GM12878 (cell line): ENCODE data around the gene LAMA5. TPM values are rescaled to one million over a fixed set of nuclear protein-coding genes. Genes with fewer than 3 reads are reported as not detected.

Source experiments
- ATAC-seq: fragments of 200-7000 bp; cut with Tn5 transposase; 3 replicates; pipeline ENCODE4 v1.9.1; 2020; ENCODE audit warnings: mild to moderate bottlenecking, moderate library complexity
- BruUV-seq: library from RNA; stranded (reverse); fragments of 400-500 nt; replicated peaks from 2 replicates; lab custom pipeline; 2021; lab: Mats Ljungman, UMichigan
- CTCF ChIA-PET: fragments of 300-600 bp; sonication (Branson Sonifier 250); formaldehyde crosslinking; extraction: SDS; loops from one replicate; lab custom pipeline; 2021; ENCODE audit warnings: inconsistent platforms; lab: Yijun Ruan, JAX
- POLR2A ChIA-PET: fragments of 350-600 bp; formaldehyde crosslinking; extraction: SDS; loops from one replicate; lab custom pipeline; 2021; ENCODE audit warnings: inconsistent platforms; lab: Charles Lee
- RAD21 ChIA-PET: fragments of 300-600 bp; sonication (Branson Sonifier 250); formaldehyde crosslinking; loops from one replicate; lab custom pipeline; 2023; ENCODE audit warnings: antibody characterized with exemption; ENCODE audit not compliant: unreplicated experiment; lab: Charles Lee
- SMC1A ChIA-PET: fragments of 300-600 bp; sonication (Branson Sonifier 250); formaldehyde crosslinking; loops from one replicate; lab custom pipeline; 2023; ENCODE audit not compliant: unreplicated experiment, uncharacterized antibody; lab: Charles Lee
- DNase-seq: peaks from one replicate; pipeline ENCODE4 v3.0.0-alpha.2; 2011; ENCODE audit warnings: low read depth, low spot score
- FAIRE-seq: peaks from 3 replicates; lab custom pipeline; 2011; peaks lifted over from hg19 to GRCh38; lab: Jason Lieb, UNC
- H2AFZ ChIP-seq: 2 replicates; pipeline ENCODE4 v1.6.0; 2011; ENCODE audit warnings: low read depth, low read length, control low read depth; ENCODE audit not compliant: control insufficient read depth
- H3K27ac ChIP-seq: 2 replicates; pipeline ENCODE4 v1.5.1; 2011; ENCODE audit warnings: control low read depth; ENCODE audit not compliant: control insufficient read depth, insufficient read depth
- H3K27me3 ChIP-seq, 2 experiments: replicated peaks in 1 of 2; 2 replicates each; pipeline versions ENCODE4 v1.6.0 to v1.6.1; 2011; ENCODE audit warnings: low read length in 1 of 2; ENCODE audit not compliant: control insufficient read depth in 2 of 2, insufficient read depth in 2 of 2
- H3K36me3 ChIP-seq, 2 experiments: 2 replicates each; pipeline ENCODE4 v1.5.1; 2011; ENCODE audit warnings: low read length in 1 of 2; ENCODE audit not compliant: control insufficient read depth in 2 of 2, insufficient read depth in 2 of 2
- H3K4me1 ChIP-seq: 2 replicates; pipeline ENCODE4 v1.6.1; 2011; ENCODE audit warnings: mild to moderate bottlenecking, low read length, moderate library complexity, mixed read lengths; ENCODE audit not compliant: control insufficient read depth, insufficient read depth
- H3K4me2 ChIP-seq: 2 replicates; pipeline ENCODE4 v1.6.0; 2011; ENCODE audit warnings: control low read depth; ENCODE audit not compliant: control insufficient read depth, insufficient read depth
- H3K4me3 ChIP-seq: fragments of 200-600 bp; sonication (generic); 2 replicates; pipeline ENCODE4 v1.5.1; 2016
- H3K79me2 ChIP-seq: 2 replicates; pipeline ENCODE4 v1.6.0; 2011; ENCODE audit warnings: low read length; ENCODE audit not compliant: control insufficient read depth, insufficient read depth
- H3K9ac ChIP-seq: 2 replicates; pipeline ENCODE4 v1.8.0; 2011; ENCODE audit warnings: low read length, control low read depth, mixed read lengths; ENCODE audit not compliant: control insufficient read depth, insufficient read depth
- H3K9me3 ChIP-seq: replicated peaks from 3 replicates; pipeline ENCODE4 v1.5.1; 2011; ENCODE audit warnings: mild to moderate bottlenecking, low read length; ENCODE audit not compliant: control insufficient read depth, insufficient read depth
- H4K20me1 ChIP-seq: 2 replicates; pipeline ENCODE4 v1.6.0; 2011; ENCODE audit not compliant: control insufficient read depth, insufficient read depth
- ATF7 ChIP-seq: fragments of 450-650 bp; IDR thresholded peaks from 2 replicates; pipeline ENCODE4 v1.6.1; 2016; ENCODE audit warnings: low read depth, mild to moderate bottlenecking
- CBX5 ChIP-seq: sonication (generic); IDR thresholded peaks from 2 replicates; pipeline ENCODE4 v1.6.1; 2016; ENCODE audit warnings: low read depth, moderate library complexity, mild to moderate bottlenecking, inconsistent platforms
- E2F4 ChIP-seq: IDR thresholded peaks from 2 replicates; pipeline ENCODE4 v1.6.1; 2012; ENCODE audit warnings: low read depth, low read length, improper control_type of control experiment
- IRF5 ChIP-seq: fragments of 450-650 bp; IDR thresholded peaks from 2 replicates; pipeline ENCODE4 v1.6.1; 2017; ENCODE audit warnings: borderline replicate concordance
- MTA3 ChIP-seq: IDR thresholded peaks from 2 replicates; pipeline ENCODE4 v1.6.1; 2012; ENCODE audit warnings: low read length, inconsistent platforms, borderline replicate concordance
- MYC ChIP-seq: IDR thresholded peaks from 2 replicates; pipeline ENCODE4 v1.6.1; 2011; ENCODE audit warnings: mild to moderate bottlenecking, low read length, moderate library complexity, inconsistent platforms; ENCODE audit not compliant: insufficient read depth, insufficient replicate concordance, insufficient read length, severe bottlenecking
- NBN ChIP-seq: fragments of 450-650 bp; IDR thresholded peaks from 2 replicates; pipeline ENCODE4 v1.6.1; 2016
- RCOR1 ChIP-seq: conservative IDR thresholded peaks from 2 replicates; pipeline ENCODE4 v1.6.1; 2012; ENCODE audit warnings: low read depth, low read length, improper control_type of control experiment
- REST ChIP-seq: IDR thresholded peaks from 2 replicates; pipeline ENCODE4 v1.6.1; 2012; ENCODE audit warnings: mild to moderate bottlenecking, low read depth, low read length
- SUZ12 ChIP-seq: fragments of 200-600 bp; sonication (generic); IDR thresholded peaks from one replicate; pipeline ENCODE4 v1.6.1; 2018; ENCODE audit warnings: antibody characterized with exemption, mild to moderate bottlenecking; ENCODE audit not compliant: unreplicated experiment
- TCF3 ChIP-seq: IDR thresholded peaks from 2 replicates; pipeline ENCODE4 v1.6.1; 2012; ENCODE audit warnings: low read depth, mild to moderate bottlenecking, low read length, borderline replicate concordance; ENCODE audit not compliant: insufficient read depth
- YY1 ChIP-seq: IDR thresholded peaks from 2 replicates; pipeline ENCODE4 v1.6.1; 2011; ENCODE audit warnings: low read depth, mild to moderate bottlenecking, low read length
- ZBTB11 ChIP-seq: fragments of 450-650 bp; formaldehyde crosslinking; IDR thresholded peaks from 2 replicates; pipeline ENCODE4 v1.5.0; 2022; ENCODE audit warnings: mild to moderate bottlenecking, missing genetic modification characterization
- ZNF622 ChIP-seq: fragments of 450-650 bp; IDR thresholded peaks from 2 replicates; pipeline ENCODE4 v1.6.1; 2017; ENCODE audit warnings: mild to moderate bottlenecking, inconsistent platforms
- WGBS: methylation state at CpG from one replicate; pipeline ENCODE4 v1.1.6; 2016; ENCODE audit warnings: low lambda C conversion rate; ENCODE audit not compliant: insufficient replicate concordance, insufficient coverage; ENCODE audit errors: missing lambda C conversion rate; 5-methylcytosine and 5-hydroxymethylcytosine counted together
- in situ Hi-C: fragments of 300-500 bp; cut with MboI; formaldehyde crosslinking; loops from 9 replicates; pipeline ENCODE4 v1.14.3; 2018; ENCODE audit warnings: mixed read lengths
- intact Hi-C: fragments of 100-400 bp; cut with micrococcal nuclease; formaldehyde crosslinking; loops from one replicate; pipeline ENCODE4 v1.14.2; 2022; ENCODE audit not compliant: unreplicated experiment
- polyA plus RNA-seq, 11 experiments: library from polyadenylated mRNA; depleted of rRNA in 4 of 11; unstranded in 6 of 11; stranded (reverse) in 5 of 11; fragments of >200 nt; fragmentation: Nextera tagmentation in 4 of 11; fragmentation: Illumina TruSeq in 1 of 11; extraction: Ambion mirVana in 4 of 11; extraction: Trizol in 1 of 11; gene quantifications; 1 replicate in 1 of 11; 2 replicates in 10 of 11; pipeline versions ENCODE4 v1.2.1 to v1.2.3, GENCODE V29; 2011 to 2016; ENCODE audit warnings: inconsistent platforms in 2 of 11, missing spikeins in 2 of 11, low read depth in 1 of 11
- total RNA-seq, 4 experiments: library from RNA; depleted of rRNA in 3 of 4; stranded (reverse); fragments of >200 nt in 3 of 4; fragmentation: Illumina TruSeq in 1 of 4; extraction: Trizol in 1 of 4; gene quantifications; 2 replicates each; pipeline versions ENCODE4 v1.2.1 to v1.2.3, GENCODE V29; 2013 to 2021

The LAMA5 gene
- total and polyA plus RNA-seq, 10 of the 15 experiments (the other 5 are each of a cell fraction or from before 2014, with no cell fraction given) = 0.09 to 3.1 (median 1.6) TPM; not detected in 3

- BruUV-seq = no TSS peak
- in situ Hi-C loops (no loop called here), intact Hi-C loops (no loop called here)
- Histone ChIP-seq H3K36me3 (no peaks in the 10 kb centered on the region; a peak in 1 of 4 replicates), H3K9me3 (no peaks in the 10 kb centered on the region; the same call in 2 of the 3 replicates), H2AFZ (no peak overlapping the region), H3K27me3 (no peaks in the 10 kb centered on the region), H3K79me2 (no peaks in the 10 kb centered on the region), H3K9ac (no peak overlapping the region), H3K4me3 (no peak overlapping the region), H3K4me2 (no peak overlapping the region), H4K20me1 (no peaks in the 10 kb centered on the region), H3K27ac (no peak overlapping the region), H3K4me1 (no peaks in the 10 kb centered on the region)
- no peak for FAIRE-seq
- ChIA-PET SMC1A (no interaction called here), RAD21 (no interaction called here), POLR2A (no interaction called here), CTCF (no interaction called here)
- DNase-seq = no peak
- ATAC-seq = no peak
- WGBS = 88% methylated on average over 52 of the region's 60 CpGs
- TF ChIP-seq REST (no peak), MYC (no peak), ZBTB11 (no peak), ZNF622 (no peak), RCOR1 (no peak), IRF5 (no peak), NBN (no peak), YY1 (no peak), ATF7 (no peak), SUZ12 (no peak), E2F4 (no peak), MTA3 (no peak), TCF3 (no peak), CBX5 (no peak)
Measured at GRCh38 chr20:62351469-62352401, 15.4 kb downstream of the LAMA5 start.
